ENCODE results near the gene ITCH. TPM values are rescaled to one million over a fixed set of nuclear protein-coding genes. Genes with fewer than 3 reads are reported as not detected.

Gene ITCH
- total and polyA plus RNA-seq, 2 of the 8 experiments (the other 6 are each of a cell fraction or from before 2014, with no cell fraction given), result 3.9 to 45.2 TPM

DNA sequence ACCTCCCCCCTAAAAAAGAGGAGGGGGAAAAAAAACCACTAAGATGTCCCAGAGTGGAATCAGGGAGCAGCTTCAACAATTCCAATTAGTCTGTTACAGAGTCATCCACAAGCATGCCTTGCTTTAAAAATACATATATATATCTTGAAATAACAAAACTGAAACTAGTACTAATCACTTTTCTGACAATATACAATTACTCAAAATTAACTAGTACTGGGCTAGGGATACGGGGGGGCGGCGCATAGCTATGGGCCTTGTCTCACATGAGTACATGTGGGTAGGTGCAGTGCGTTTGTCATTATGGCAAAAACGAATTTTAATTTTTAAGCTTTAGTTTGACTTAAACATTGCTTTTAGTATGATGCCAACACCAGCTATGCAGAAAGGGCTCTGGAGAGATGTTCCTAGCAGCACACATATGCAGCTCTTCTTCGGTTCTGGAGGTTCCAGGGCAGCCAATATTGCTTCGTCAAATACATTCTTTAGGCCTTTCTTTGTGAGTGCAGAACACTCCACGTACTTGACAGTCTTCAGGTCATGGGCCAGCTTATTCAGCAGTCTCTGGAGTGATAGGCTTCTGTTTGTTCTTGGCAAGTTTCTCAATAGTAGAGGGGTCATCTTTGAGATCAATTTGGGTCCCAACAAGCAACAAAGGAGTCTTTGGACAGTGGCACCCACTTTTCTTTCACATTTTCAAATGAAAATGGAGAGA is 38.8 kb downstream of the ITCH start:
- Histone ChIP-seq H4K91ac (replicated peaks; ENCODE audit: insufficient read length, low read length) (no peak overlapping the region), H3K18ac (ENCODE audit: extremely low read depth, low read length) (no peak overlapping the region), H2AK5ac (ENCODE audit: low read depth, low read length) (no peak overlapping the region), H3K4me3 (ENCODE audit: extremely low read depth in 1 of 4, insufficient read depth in 2 of 4, low read depth in 3 of 4, low read length in 4 of 4) (no peak overlapping the region), H3K4me1 (replicated peaks in 1 of 4; ENCODE audit: control insufficient read depth in 3 of 4, insufficient read depth in 4 of 4, low read length in 3 of 4) (peaks cover 0 to 4% (median 0%) of the 10 kb centered on the region in 4 experiments; a peak in 1 of 7 replicates), H3K9me3 (ENCODE audit: insufficient read depth in 2 of 2, low read depth in 1 of 2, low read length in 1 of 2) (no peaks in the 10 kb centered on the region), H3K4ac (replicated peaks; ENCODE audit: insufficient read length, low read depth, low read length) (no peak overlapping the region), H3K56ac (replicated peaks; ENCODE audit: insufficient read length, low read depth, low read length) (no peak overlapping the region), H4K20me1 (replicated peaks in 1 of 2; ENCODE audit: control insufficient read depth in 1 of 2, insufficient read depth in 2 of 2, low read length in 2 of 2) (peaks cover 0 to 6% of the 10 kb centered on the region in 2 experiments), H3K9ac (replicated peaks in 1 of 4; ENCODE audit: extremely low read depth in 1 of 4, low read depth in 3 of 4, low read length in 3 of 4) (no peak overlapping the region), H3K79me1 (ENCODE audit: low read depth, low read length) (peaks cover 4% of the 10 kb centered on the region; the same call in 1 of the 2 replicates), H3K14ac (ENCODE audit: insufficient read length) (no peak overlapping the region), H2BK20ac (ENCODE audit: low read length) (no peak overlapping the region), H4K8ac (ENCODE audit: extremely low read depth, insufficient read depth, low read length) (no peak overlapping the region), H3K27ac (ENCODE audit: low read depth, low read length) (no peak overlapping the region), H3K4me2 (ENCODE audit: insufficient read depth in 1 of 2, low read depth in 2 of 2, low read length in 2 of 2) (no peak overlapping the region), H3K79me2 (ENCODE audit: control insufficient read depth in 1 of 2, insufficient read depth in 2 of 2, low read length in 2 of 2) (peaks cover 0 to 46% of the 10 kb centered on the region in 2 experiments; a peak in 2 of 4 replicates), H3K36me3 (ENCODE audit: control insufficient read depth in 2 of 4, insufficient read depth in 4 of 4, low read length in 3 of 4) (peaks cover 0 to 9% (median 0%) of the 10 kb centered on the region in 4 experiments; a peak in 2 of 8 replicates), H2BK120ac (replicated peaks; ENCODE audit: low read depth, low read length) (no peak overlapping the region), H2AFZ (ENCODE audit: low read length) (no peak overlapping the region), H2BK15ac (ENCODE audit: low read length) (no peak overlapping the region), H3K23me2 (ENCODE audit: low read depth, low read length) (no peaks in the 10 kb centered on the region), H3K27me3 (replicated peaks in 1 of 4; ENCODE audit: control insufficient read depth in 3 of 4, extremely low read depth in 1 of 4, insufficient read depth in 3 of 4, low read length in 3 of 4) (no peaks in the 10 kb centered on the region), H2BK12ac (ENCODE audit: low read depth, low read length) (no peak overlapping the region), H4K5ac (ENCODE audit: insufficient read length, low read depth, low read length) (no peak overlapping the region), H3K23ac (ENCODE audit: insufficient read length) (no peak overlapping the region), H2BK5ac (ENCODE audit: low read depth, low read length) (no peak overlapping the region)
- ChIA-PET POLR2A (ENCODE audit: partially characterized antibody) (interaction anchor here (0.8 kb wide), 1 partner anchor 99 kb away, joined by 3 read pairs; the partner anchor contains the start of gene AHCY), CTCF (ENCODE audit: partially characterized antibody) (interaction anchor here (1.1 to 3.7 kb wide), 2 partner anchors 70 to 90 kb away, joined by 3 to 17 read pairs; no protein-coding TSS in a partner anchor)
- 86% methylated on average over 8 of the region's 8 CpGs; no CpG with 5 or more reads in 1 of the 2 experiments for WGBS, 2 experiments (ENCODE audit: extremely low coverage in 1 of 2, insufficient coverage in 1 of 2, insufficient read length in 1 of 2, insufficient replicate concordance in 2 of 2, low coverage in 1 of 2, low lambda C conversion rate in 2 of 2, missing lambda C conversion rate in 1 of 2)
- DNase-seq (ENCODE audit: low read depth in 1 of 2, low spot score in 2 of 2) (no peak), FAIRE-seq (no peak)
- TF ChIP-seq KDM4A (IDR thresholded peaks at IDR 0.05; ENCODE audit: low read depth, low read length, severe bottlenecking) (no peak), RAD21 (IDR thresholded peaks at IDR 0.05 in 1 of 2, conservative IDR thresholded peaks at IDR 0.05 in 1 of 2; ENCODE audit: low read depth in 2 of 2, low read length in 2 of 2) (no peak), HDAC6 (IDR thresholded peaks at IDR 0.05; ENCODE audit: low read depth, low read length) (no peak)
- TF ChIP-seq, protein P1, sequence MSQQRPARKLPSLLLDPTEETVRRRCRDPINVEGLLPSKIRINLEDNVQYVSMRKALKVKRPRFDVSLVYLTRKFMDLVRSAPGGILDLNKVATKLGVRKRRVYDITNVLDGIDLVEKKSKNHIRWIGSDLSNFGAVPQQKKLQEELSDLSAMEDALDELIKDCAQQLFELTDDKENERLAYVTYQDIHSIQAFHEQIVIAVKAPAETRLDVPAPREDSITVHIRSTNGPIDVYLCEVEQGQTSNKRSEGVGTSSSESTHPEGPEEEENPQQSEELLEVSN (IDR thresholded peaks at IDR 0.05), result no peak
